Uterus (tissue), 4 donors: Measurements from ENCODE around the gene SERPINA4. TPM values are rescaled to one million over a fixed set of nuclear protein-coding genes. Genes with fewer than 3 reads are reported as not detected.
"Not testable (repeated sequence)": the region's sequence is repeated elsewhere in the genome, so short reads cannot be mapped to it uniquely, and the experiment has no call there.

ENCODE experiments used
- DNase-seq, 2 donors: peaks; one replicate each; pipeline ENCODE4 v3.0.0-alpha.2; 2019 to 2020
- H3K27ac ChIP-seq, 2 donors: fragments of 200-600 bp; sonication (generic); 1 replicate in 1 of 2; 2 replicates in 1 of 2; pipeline ENCODE4 v1.5.1; 2016 to 2018
- H3K27me3 ChIP-seq, 2 donors: fragments of 200-600 bp; sonication (generic); one replicate each; pipeline ENCODE4 v1.5.1; 2018 to 2019; ENCODE audit warnings: control low read depth in 1 of 2
- H3K36me3 ChIP-seq, 2 donors: fragments of 200-600 bp; sonication (generic); one replicate each; pipeline ENCODE4 v1.5.1; 2019; ENCODE audit warnings: control low read depth in 1 of 2
- H3K4me1 ChIP-seq, 2 donors: fragments of 200-600 bp; sonication (generic); one replicate each; pipeline ENCODE4 v1.5.1; 2018 to 2019; ENCODE audit warnings: control low read depth in 1 of 2
- H3K4me3 ChIP-seq, 2 donors: fragments of 200-600 bp; sonication (generic); 1 replicate in 1 of 2; 2 replicates in 1 of 2; pipeline ENCODE4 v1.5.1; 2018 to 2019; ENCODE audit warnings: mild to moderate bottlenecking in 1 of 2
- H3K9me3 ChIP-seq, 2 donors: fragments of 200-600 bp; sonication (generic); one replicate each; pipeline ENCODE4 v1.5.1; 2019; ENCODE audit warnings: control low read depth in 1 of 2
- POLR2A ChIP-seq, 2 donors: fragments of 450-650 bp; IDR thresholded peaks; one replicate each; pipeline ENCODE4 v1.6.1; 2016; ENCODE audit warnings: antibody characterized with exemption in 2 of 2, mild to moderate bottlenecking in 1 of 2, moderate library complexity in 1 of 2
- intact Hi-C: fragments of 100-400 bp; cut with DNase I; formaldehyde crosslinking; loops from one replicate; pipeline ENCODE4 v1.15.1; 2023; ENCODE audit warnings: low total_unique reads
- total RNA-seq, 4 donors: library from RNA; depleted of rRNA in 3 of 4; stranded (reverse); fragments of >200 nt in 3 of 4; gene quantifications; one replicate each; pipeline versions ENCODE4 v1.1.0 to v1.2.4, GENCODE V29; 2014 to 2023
- TF ChIP-seq, protein P1 (sequence below), 4 experiments: fragments of 200-600 bp in 2 of 4; fragments of 450-650 bp in 2 of 4; sonication (generic) in 2 of 4; IDR thresholded peaks; one replicate each; pipeline ENCODE4 v1.5.1; 2016 to 2019; ENCODE audit warnings: antibody characterized with exemption in 4 of 4, mild to moderate bottlenecking in 2 of 4, moderate library complexity in 1 of 4
- donor health status: DM: yes; HTN: yes; CAD: no.

SERPINA4 gene
- total RNA-seq, 4 donors from 2014 or later, result 0.28 TPM; not detected in 3

GRCh38 chr14:94573475-94574277 is 12.4 kb downstream of the SERPINA4 start:
- Histone ChIP-seq H3K27me3 (no peaks in the 10 kb centered on the region), H3K4me3 (no peak overlapping the region), H3K4me1 (no peaks in the 10 kb centered on the region), H3K9me3 (no peaks in the 10 kb centered on the region), H3K36me3 (no peaks in the 10 kb centered on the region), H3K27ac (no peak overlapping the region)
- no peak for TF ChIP-seq POLR2A (IDR thresholded peaks at IDR 0.05)
- TF ChIP-seq, protein P1, sequence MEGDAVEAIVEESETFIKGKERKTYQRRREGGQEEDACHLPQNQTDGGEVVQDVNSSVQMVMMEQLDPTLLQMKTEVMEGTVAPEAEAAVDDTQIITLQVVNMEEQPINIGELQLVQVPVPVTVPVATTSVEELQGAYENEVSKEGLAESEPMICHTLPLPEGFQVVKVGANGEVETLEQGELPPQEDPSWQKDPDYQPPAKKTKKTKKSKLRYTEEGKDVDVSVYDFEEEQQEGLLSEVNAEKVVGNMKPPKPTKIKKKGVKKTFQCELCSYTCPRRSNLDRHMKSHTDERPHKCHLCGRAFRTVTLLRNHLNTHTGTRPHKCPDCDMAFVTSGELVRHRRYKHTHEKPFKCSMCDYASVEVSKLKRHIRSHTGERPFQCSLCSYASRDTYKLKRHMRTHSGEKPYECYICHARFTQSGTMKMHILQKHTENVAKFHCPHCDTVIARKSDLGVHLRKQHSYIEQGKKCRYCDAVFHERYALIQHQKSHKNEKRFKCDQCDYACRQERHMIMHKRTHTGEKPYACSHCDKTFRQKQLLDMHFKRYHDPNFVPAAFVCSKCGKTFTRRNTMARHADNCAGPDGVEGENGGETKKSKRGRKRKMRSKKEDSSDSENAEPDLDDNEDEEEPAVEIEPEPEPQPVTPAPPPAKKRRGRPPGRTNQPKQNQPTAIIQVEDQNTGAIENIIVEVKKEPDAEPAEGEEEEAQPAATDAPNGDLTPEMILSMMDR (IDR thresholded peaks at IDR 0.05), result no peak
- no peak for DNase-seq
- intact Hi-C loops, result no loop called here

GRCh38 chr14:94574336-94574735 is 13.1 kb downstream of the SERPINA4 start:
- DNase-seq, result no peak
- no peaks in the 10 kb centered on the region for H3K27me3 ChIP-seq
- intact Hi-C loops, result no loop called here
- no peak for TF ChIP-seq POLR2A (IDR thresholded peaks at IDR 0.05)
- TF ChIP-seq, protein P1 (IDR thresholded peaks at IDR 0.05), result no peak
- no peaks in the 10 kb centered on the region for H3K36me3 ChIP-seq
- no peak overlapping the region for H3K27ac ChIP-seq
- no peak overlapping the region for H3K4me3 ChIP-seq
- no peaks in the 10 kb centered on the region for H3K4me1 ChIP-seq
- H3K9me3 ChIP-seq, result no peaks in the 10 kb centered on the region

- Histone ChIP-seq H3K9me3 (no peaks in the 10 kb centered on the region), H3K36me3 (no peaks in the 10 kb centered on the region), H3K4me3 (no peak overlapping the region), H3K27me3 (no peaks in the 10 kb centered on the region), H3K4me1 (no peaks in the 10 kb centered on the region), H3K27ac (no peak overlapping the region)
- TF ChIP-seq, protein P1 (IDR thresholded peaks at IDR 0.05), result no peak
- no peak for DNase-seq
- intact Hi-C loops, result no loop called here
Measured at GRCh38 chr14:94575730-94576585, 14.7 kb downstream of the SERPINA4 start.

- H3K9me3 ChIP-seq, H3K27me3 ChIP-seq, intact Hi-C loops: not testable (repeated sequence)
Measured at GRCh38 chr14:94577472-94577871, 16.2 kb downstream of the SERPINA4 start.

DNA sequence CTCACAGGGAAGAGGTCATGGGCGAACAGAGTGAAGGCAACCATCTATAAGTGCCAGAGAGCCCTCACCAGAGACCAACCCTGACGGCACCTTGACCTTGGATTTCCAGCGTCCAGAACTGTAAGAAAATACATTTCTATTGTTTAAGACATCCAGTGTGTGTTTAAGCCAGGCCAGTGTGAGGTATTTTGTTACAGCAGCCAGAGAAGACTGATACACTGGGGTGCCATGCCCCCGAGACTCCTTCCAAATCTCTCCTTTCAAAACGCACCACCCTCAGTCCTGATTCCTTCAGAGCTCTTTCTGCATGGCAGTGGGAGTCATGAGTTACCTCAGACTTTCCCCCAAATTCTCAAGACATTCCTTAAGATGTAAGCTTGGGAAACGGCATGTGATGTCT is 17.5 kb downstream of the SERPINA4 start:
- H3K9me3 ChIP-seq, result no peaks in the 10 kb centered on the region
- DNase-seq, result no peak
- H3K27ac ChIP-seq, result no peak overlapping the region
- no peak overlapping the region for H3K4me3 ChIP-seq
- no peaks in the 10 kb centered on the region for H3K4me1 ChIP-seq
- intact Hi-C loops, result no loop called here
- no peak for TF ChIP-seq POLR2A (IDR thresholded peaks at IDR 0.05)
- TF ChIP-seq, protein P1 (IDR thresholded peaks at IDR 0.05), result no peak
- H3K27me3 ChIP-seq, result no peaks in the 10 kb centered on the region
- no peaks in the 10 kb centered on the region for H3K36me3 ChIP-seq

More at GRCh38 chr14:94577472-94577871, 16.2 kb downstream of the SERPINA4 start:
- not testable (repeated sequence) for H3K4me3 ChIP-seq, H3K36me3 ChIP-seq, H3K27ac ChIP-seq, H3K4me1 ChIP-seq, DNase-seq
